HG02840 (cell line): ENCODE data around the gene NUTM1.
"Not testable (repeated sequence)": the region's sequence is repeated elsewhere in the genome, so short reads cannot be mapped to it uniquely, and the experiment has no call there.

Experiments
- ATAC-seq: cut with Tn5 transposase; IDR thresholded peaks from one replicate; pipeline ENCODE4 v1.9.1; 2021; ENCODE audit warnings: mild to moderate bottlenecking, moderate library complexity, moderate number of reproducible peaks; ENCODE audit not compliant: unreplicated experiment, low FRiP score

NUTM1 gene

GRCh38 chr15:34403899-34404298 is 60.8 kb downstream of the NUTM1 start:
- not testable (repeated sequence) for ATAC-seq
